T-helper 2 cell treated with Interferon-gamma antibody and Interleukin-4, amounts not matched to agents 100 ng/mL and 5 ng/mL, for 36 hours (primary cell): Measurements from ENCODE around the gene GALNT3. TPM values are rescaled to one million over a fixed set of nuclear protein-coding genes. Genes with fewer than 3 reads are reported as not detected.

ENCODE experiments used
- intact Hi-C: fragments of 100-400 bp; cut with micrococcal nuclease; formaldehyde crosslinking; loops from one replicate; pipeline ENCODE4 v1.15.1; 2023
- total RNA-seq: library from RNA; stranded (reverse); gene quantifications from 2 replicates; pipeline ENCODE4 v1.2.3, GENCODE V29; 2022

GALNT3 gene
- total RNA-seq, 1 donor from 2014 or later = 23.7 TPM

DNA sequence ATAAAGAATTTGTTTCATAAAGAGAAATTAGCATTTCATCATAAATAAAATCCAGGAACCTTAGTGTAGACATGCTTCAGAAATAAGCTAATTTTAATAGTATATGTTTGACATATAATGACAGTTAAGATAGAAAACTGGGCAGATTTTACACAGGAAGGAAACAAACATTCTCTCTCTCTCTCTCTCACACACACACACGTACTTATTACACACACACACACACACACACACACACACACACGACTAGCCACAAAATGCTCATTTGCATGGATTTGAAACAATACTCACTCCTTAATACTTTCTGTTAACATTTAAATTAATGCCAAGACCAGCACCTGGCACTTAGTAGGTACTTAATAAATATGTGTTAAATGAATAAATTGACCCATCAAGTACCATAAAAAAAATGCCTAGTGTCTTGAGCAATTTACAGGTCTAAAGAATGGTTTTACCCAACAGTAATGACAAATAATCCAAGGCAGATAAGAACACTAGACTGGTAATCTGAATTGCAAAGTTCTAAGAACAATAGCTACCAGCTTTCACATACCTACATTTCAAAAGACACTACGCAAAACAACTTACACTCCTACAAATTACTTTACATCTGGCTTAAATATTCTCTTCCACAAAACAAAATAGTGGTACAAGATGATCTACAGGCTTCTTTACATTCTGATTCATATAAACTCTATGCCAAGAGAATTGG, 2.9 kb upstream of the GALNT3 start:
- intact Hi-C loops = no loop called here

DNA sequence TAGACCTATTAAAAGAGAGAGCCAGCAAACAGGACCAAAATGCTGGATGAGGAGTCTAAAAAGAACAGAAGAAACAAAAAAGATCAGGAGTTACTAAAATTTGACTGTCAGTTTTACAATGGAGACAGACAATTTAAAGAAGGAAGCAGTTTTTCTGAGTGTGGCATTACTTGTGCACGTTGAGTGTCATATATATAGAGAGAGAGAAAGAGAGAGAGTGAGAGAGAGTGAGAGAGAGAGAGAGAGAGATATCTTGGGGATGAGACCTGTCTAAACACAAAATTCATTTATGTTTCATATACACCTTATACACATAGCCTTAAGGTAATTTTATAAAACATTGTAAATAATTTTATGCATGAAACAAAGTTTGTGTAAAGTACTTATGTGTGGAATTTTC, 2.1 kb upstream of the GALNT3 start:
- intact Hi-C loops = no loop called here

GRCh38 chr2:165795011-165795410, 964 bp upstream of the GALNT3 start:
- intact Hi-C loops = loop anchor here (2.0 kb wide), 1 partner anchor 80 kb away; no protein-coding TSS in a partner anchor

GRCh38 chr2:165794536-165794928, 485 bp upstream of the GALNT3 start:
- intact Hi-C loops = loop anchor here (1.0 to 5.0 kb wide), 4 partner anchors 80 to 502 kb away; partner anchors contain the start of gene TTC21B

DNA sequence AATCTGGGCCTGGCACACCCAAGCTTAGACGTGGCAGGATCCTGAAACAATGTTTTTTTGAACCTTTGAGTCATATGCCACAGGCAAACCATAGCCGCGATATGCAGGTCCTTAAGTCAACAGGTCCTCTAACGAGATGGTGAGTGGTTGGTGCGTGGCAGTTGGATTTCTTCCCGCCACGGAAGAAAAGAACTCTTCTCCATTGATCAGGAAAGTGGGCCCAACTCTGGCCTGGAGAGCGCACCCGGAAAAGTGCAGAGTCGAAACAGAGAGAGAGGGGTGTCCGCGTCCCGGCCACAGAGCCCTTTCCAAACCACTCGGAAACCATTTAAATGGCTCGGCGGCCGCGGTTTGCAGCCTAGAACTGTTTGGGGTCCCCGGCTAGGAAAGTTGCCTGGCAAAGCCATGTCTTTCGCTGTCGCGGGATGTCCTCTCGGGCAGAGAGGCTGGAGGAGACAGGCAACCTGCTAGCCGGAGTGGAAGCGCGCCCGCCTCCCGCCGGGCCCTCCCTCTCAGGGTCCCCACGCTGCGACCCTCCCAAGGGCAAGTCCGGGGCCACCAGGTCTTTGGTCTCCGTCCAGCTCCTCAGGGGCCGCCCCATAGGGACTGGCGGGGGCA, 777 bp downstream of the GALNT3 start:
- intact Hi-C loops = loop anchor here (2.0 to 5.0 kb wide), 3 partner anchors 16 to 501 kb away; no protein-coding TSS in a partner anchor

DNA sequence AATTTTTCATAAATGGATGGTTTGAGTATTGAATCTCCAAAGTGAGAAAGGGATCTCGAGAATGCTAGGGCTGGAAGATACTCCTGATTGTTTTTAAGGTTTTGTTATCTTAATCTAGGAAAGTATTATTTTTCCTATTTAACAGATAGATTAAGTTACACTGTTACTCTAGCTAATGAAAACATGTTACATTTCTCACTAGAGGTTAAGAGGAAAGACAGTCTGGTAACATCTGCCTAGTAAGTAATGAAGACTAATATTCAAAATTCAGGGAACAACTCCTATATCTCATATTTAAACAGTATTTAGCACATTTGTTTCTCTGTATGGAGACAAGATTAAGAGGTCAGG, 2.0 kb downstream of the GALNT3 start:
- intact Hi-C loops = loop anchor here (2.0 to 5.0 kb wide), 3 partner anchors 15 to 500 kb away; no protein-coding TSS in a partner anchor

GRCh38 chr2:165791421-165792103, 2.5 kb downstream of the GALNT3 start:
- intact Hi-C loops = loop anchor here (2.0 to 5.0 kb wide), 3 partner anchors 15 to 499 kb away; no protein-coding TSS in a partner anchor

DNA sequence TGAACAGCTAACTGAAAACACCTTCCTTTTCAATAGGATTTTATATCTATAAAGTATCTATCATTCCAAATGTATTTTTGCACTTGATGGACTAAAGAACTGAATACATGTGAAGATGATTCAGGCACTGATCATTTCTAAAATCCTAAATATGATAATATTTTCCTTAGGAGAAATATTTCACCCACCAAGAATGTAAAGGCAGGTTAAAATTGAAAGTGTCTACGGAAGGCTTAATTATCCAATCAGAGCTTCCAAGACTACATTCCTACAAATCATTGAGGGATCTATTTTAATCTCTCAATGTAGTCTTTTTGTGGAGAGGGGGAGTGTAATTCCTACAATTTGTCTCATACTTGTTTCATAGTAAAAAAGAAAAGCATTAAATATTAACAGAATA, 3.6 kb downstream of the GALNT3 start:
- intact Hi-C loops = loop anchor here (5.0 kb wide), 2 partner anchors 398 to 498 kb away; no protein-coding TSS in a partner anchor

DNA sequence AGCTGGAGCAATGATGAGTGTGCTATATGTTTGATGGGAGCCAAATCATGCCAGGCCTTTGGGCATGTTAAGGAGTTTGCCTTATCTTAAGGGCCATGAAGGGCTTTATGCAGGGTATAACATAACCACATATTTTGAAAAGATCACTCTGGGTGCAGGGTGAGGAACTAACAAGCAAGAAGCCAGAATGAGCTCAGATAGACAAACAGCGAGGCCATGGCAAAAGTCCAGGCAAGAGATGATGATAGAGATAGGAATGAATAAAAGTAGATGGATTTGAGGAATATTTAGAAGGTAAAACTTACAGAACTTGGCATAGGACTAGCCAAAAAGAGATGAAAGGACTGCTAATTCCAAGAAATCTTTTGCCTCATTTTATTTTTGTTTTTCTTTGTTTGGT, 6.7 kb downstream of the GALNT3 start:
- intact Hi-C loops = no loop called here

DNA sequence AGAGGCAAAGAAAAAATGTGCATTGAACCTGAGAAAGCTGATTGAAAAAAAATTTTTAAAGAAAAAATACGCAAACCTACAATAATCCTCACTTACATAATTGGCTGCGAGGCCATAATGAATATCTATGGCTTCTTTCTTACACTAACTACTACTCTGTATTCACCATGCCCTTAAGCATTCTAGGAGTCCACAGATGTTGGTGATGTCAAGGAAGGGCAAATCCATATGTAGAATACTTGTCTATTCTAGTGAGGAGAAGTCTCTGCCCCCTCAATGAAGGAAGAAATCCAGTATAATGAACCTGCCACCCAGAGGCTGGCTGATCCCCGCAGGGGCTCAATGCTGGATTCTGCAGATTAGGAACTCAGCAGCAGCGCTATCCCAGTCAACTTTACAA, 14.3 kb downstream of the GALNT3 start:
- intact Hi-C loops = loop anchor here (5.0 kb wide), 1 partner anchor 377 kb away; no protein-coding TSS in a partner anchor

DNA sequence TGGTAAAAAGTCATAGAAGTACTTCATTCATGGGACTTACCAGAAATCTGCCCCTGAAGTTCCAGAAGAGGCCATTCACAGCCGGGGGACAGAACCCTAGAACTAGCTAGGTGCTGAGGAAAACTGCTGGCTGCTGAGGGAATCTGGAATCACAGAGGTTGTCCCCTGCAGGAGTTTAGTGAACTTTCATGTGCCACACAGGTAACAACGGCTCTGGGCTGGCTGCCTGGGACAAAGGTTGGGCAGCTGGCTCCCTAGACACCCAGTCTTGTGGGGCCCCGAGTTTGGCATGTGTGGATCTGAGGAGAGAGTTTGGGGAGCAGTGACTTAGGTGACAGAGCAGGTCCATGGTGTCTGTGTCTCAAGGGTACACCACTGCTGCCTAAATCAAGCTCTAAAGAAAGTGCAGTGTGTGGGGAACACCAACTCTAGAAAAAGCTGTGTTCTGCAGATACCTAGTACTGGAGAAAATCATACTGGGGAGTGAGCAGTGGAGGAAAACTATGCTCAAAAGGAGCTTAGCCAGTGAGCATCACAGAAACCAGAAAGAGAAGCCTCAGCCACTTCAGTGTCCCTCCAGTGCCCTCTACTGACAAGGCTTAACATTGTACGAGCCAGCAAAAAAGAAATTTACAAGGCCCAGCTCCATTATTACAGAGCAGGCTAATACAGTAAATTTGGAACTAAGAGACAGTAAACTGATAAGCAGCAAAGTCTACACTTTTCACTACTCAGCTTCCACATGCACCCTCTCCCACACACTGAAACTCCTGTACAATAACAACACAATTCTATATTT, 15.2 kb downstream of the GALNT3 start:
- intact Hi-C loops = loop anchor here (5.0 kb wide), 1 partner anchor 377 kb away; no protein-coding TSS in a partner anchor

DNA sequence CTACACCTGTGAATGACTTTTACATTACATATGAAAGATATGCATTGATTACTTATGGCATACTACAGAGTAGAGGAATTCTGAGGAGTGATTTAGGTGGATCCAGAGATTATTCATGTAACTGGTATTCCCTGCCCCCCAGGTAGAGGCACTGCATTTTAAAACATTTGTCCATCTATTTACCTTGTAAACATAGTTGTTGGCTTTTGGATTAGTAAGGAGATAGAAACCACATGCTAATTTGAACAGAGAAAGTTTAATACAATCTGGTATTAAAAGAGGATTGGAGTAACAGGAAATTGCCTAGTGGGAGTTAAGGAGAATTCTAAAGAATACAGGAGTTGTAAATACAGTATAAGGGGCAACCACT, 15.9 kb downstream of the GALNT3 start:
- intact Hi-C loops = loop anchor here (5.0 kb wide), 1 partner anchor 376 kb away; no protein-coding TSS in a partner anchor

GRCh38 chr2:165777522-165778186, 16.4 kb downstream of the GALNT3 start:
- intact Hi-C loops = loop anchor here (2.0 to 5.0 kb wide), 2 partner anchors 15 to 375 kb away; no protein-coding TSS in a partner anchor

DNA sequence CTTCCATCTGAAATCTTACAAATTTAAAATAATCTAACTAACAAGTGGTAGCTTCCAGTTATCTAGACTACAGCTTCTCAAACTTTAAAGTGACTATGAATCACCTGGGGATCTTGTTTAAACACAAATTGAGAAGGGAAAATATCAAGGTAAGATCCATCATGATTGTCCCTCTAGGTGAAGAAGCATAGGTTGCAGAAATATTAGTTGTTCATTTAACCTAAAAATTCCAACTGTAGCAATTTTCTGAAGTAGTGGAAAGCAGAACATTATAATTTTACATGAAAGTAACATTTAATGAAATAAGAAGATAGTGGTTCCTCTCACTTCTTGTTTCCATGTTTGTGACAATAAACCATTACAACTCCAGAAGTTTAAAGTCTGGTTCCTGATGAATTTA, 17.3 kb downstream of the GALNT3 start:
- intact Hi-C loops = loop anchor here (2.0 to 5.0 kb wide), 2 partner anchors 16 to 374 kb away; no protein-coding TSS in a partner anchor

DNA sequence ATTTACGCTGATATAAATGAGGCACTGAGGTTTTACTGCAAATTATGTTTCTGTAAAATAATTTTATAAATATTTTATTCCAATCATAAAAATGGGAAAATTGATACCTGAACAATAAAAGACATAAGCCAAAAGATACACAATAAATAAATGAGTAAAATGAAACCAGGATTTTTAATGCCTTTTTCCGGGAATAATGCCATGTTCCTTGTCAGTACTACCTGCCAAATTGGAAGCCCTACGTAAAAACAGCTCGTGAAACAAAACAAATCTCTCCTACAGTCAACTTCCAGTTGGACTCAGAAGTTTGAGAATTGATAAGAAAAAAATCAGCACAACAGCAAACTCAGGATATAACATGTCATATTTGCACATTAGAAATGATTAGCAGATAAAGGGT, 18.0 kb downstream of the GALNT3 start:
- intact Hi-C loops = loop anchor here (2.0 to 5.0 kb wide), 2 partner anchors 17 to 374 kb away; no protein-coding TSS in a partner anchor

DNA sequence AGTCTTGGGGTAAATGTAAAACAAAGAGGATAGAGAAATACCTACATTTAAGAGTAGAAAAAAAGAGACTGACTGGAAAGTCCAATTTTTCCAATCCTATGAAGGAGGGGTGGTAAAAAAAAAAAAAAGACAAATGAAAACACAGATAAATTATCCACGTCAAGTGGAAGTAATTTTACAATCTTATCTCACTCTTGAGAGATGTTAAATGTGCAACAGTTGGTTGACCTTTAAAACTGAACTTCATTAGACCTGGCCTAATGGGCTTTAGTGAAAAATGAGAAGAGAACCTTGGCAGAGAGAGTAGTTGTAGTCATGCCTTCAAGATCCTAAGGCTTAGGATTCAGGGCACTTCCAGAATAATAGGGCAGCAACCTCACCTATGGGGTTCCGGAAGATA, 20.4 kb downstream of the GALNT3 start:
- intact Hi-C loops = no loop called here

DNA sequence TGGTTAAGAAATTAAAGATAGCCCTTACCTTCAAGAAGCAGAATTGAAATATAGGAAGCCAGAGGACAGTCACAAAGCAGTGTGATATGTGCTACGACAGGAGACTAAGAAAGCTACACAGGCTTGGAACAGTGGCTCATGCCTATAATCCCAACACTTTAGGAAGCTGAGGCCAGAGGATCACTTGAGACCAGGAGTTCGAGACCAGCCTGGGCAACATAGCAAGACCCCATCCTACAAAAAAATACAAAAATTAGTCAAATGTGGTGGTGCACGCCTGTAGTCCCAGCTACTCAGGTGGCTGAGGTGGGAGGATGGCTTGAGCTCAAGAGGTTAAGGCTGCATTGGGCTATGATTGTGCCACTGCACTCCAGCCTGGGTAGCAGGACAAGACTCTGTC, 21.9 kb downstream of the GALNT3 start:
- intact Hi-C loops = no loop called here

- intact Hi-C loops = no loop called here
Observed at GRCh38 chr2:165766326-165766927, 27.6 kb downstream of the GALNT3 start.

DNA sequence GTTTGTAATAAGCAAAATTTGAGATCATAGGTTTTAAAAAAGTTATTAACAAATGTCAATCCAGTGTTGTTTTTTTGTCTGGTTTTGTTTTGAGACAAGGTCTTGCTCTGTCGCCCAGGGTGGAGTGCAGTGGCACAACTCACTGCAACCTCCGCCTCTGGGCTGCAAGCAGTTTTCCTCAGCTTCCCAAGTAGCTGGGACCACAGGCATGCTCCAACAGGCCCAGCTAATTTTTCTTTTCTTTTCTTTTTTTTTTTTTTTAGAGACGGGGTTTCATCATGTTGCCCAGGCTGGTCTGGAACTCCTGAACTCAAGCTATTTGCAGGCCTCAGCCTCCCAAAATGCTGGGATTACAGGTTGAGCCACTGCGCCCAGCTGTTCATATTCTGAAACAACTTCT, 31.3 kb downstream of the GALNT3 start:
- intact Hi-C loops = no loop called here
